Measurements from ENCODE around the gene CSNK1A1.

CSNK1A1 gene

GRCh38 chr5:149510136-149510535, 41.1 kb downstream of the CSNK1A1 start:
- H3K27me3 ChIP-seq (replicated peaks; ENCODE audit: control insufficient read depth, insufficient read depth, low read length): no peaks in the 10 kb centered on the region
- no peak overlapping the region for H3K4me3 ChIP-seq (replicated peaks; ENCODE audit: low read depth, low read length)
- DNase-seq (ENCODE audit: extremely low read depth, insufficient read length): no peak
- H3K36me3 ChIP-seq (ENCODE audit: control insufficient read depth, insufficient read depth, low read length): peaks cover 12% of the 10 kb centered on the region
- TF ChIP-seq CTCF (IDR thresholded peaks at IDR 0.05; ENCODE audit: insufficient read depth, low read length, poor library complexity, severe bottlenecking): no peak

GRCh38 chr5:149504677-149505076, 46.6 kb downstream of the CSNK1A1 start:
- no peak for DNase-seq (ENCODE audit: extremely low read depth, insufficient read length)
- Histone ChIP-seq H3K36me3 (ENCODE audit: control insufficient read depth, insufficient read depth, low read length) (peaks cover 12% of the 10 kb centered on the region), H3K27me3 (replicated peaks; ENCODE audit: control insufficient read depth, insufficient read depth, low read length) (no peaks in the 10 kb centered on the region), H3K4me3 (replicated peaks; ENCODE audit: low read depth, low read length) (no peak overlapping the region)
- no peak for TF ChIP-seq CTCF (IDR thresholded peaks at IDR 0.05; ENCODE audit: insufficient read depth, low read length, poor library complexity, severe bottlenecking)

- Histone ChIP-seq H3K27me3 (replicated peaks; ENCODE audit: control insufficient read depth, insufficient read depth, low read length) (no peaks in the 10 kb centered on the region), H3K36me3 (ENCODE audit: control insufficient read depth, insufficient read depth, low read length) (peaks cover 7% of the 10 kb centered on the region), H3K4me3 (replicated peaks; ENCODE audit: low read depth, low read length) (no peak overlapping the region)
- no peak for TF ChIP-seq CTCF (IDR thresholded peaks at IDR 0.05; ENCODE audit: insufficient read depth, low read length, poor library complexity, severe bottlenecking)
- no peak for DNase-seq (ENCODE audit: extremely low read depth, insufficient read length)
Measured at GRCh38 chr5:149503006-149503405, 48.2 kb downstream of the CSNK1A1 start.

GRCh38 chr5:149500922-149501582, 50.2 kb downstream of the CSNK1A1 start:
- DNase-seq (ENCODE audit: extremely low read depth, insufficient read length): no peak
- H3K27me3 ChIP-seq (replicated peaks; ENCODE audit: control insufficient read depth, insufficient read depth, low read length): no peaks in the 10 kb centered on the region
- H3K36me3 ChIP-seq (ENCODE audit: control insufficient read depth, insufficient read depth, low read length): peaks cover 7% of the 10 kb centered on the region
- H3K4me3 ChIP-seq (replicated peaks; ENCODE audit: low read depth, low read length): no peak overlapping the region
- TF ChIP-seq CTCF (IDR thresholded peaks at IDR 0.05; ENCODE audit: insufficient read depth, low read length, poor library complexity, severe bottlenecking): no peak

- TF ChIP-seq CTCF (IDR thresholded peaks at IDR 0.05; ENCODE audit: insufficient read depth, low read length, poor library complexity, severe bottlenecking): no peak
- Histone ChIP-seq H3K36me3 (ENCODE audit: control insufficient read depth, insufficient read depth, low read length) (peaks cover 4% of the 10 kb centered on the region), H3K27me3 (replicated peaks; ENCODE audit: control insufficient read depth, insufficient read depth, low read length) (no peaks in the 10 kb centered on the region), H3K4me3 (replicated peaks; ENCODE audit: low read depth, low read length) (no peak overlapping the region)
- no peak for DNase-seq (ENCODE audit: extremely low read depth, insufficient read length)
Measured at GRCh38 chr5:149498724-149499336, 52.4 kb downstream of the CSNK1A1 start.

Data from GM06990 (cell line).